GM12891 (cell line): ENCODE measurements around the gene MCM6.

Source experiments
- PAX5 ChIP-seq: IDR thresholded peaks from 2 replicates; pipeline ENCODE4 v1.6.1; 2011; ENCODE audit warnings: low read length, moderate library complexity, mild to moderate bottlenecking; ENCODE audit not compliant: insufficient read depth, severe bottlenecking
- POLR2A ChIP-seq: IDR thresholded peaks from 2 replicates; pipeline ENCODE4 v1.6.1; 2011; ENCODE audit warnings: low read depth, low read length, control low read depth
- POLR2AphosphoS5 ChIP-seq: IDR thresholded peaks from 2 replicates; pipeline ENCODE4 v1.6.1; 2011; ENCODE audit warnings: low read depth, low read length, control low read depth
- POU2F2 ChIP-seq: IDR thresholded peaks from 2 replicates; pipeline ENCODE4 v1.6.1; 2011; ENCODE audit warnings: low read depth, mild to moderate bottlenecking, control low read depth, low read length, moderate library complexity
- SPI1 ChIP-seq: IDR thresholded peaks from 2 replicates; pipeline ENCODE4 v1.6.1; 2011; ENCODE audit warnings: low read depth, low read length, control low read depth
- TAF1 ChIP-seq: IDR thresholded peaks from 2 replicates; pipeline ENCODE4 v1.6.1; 2011; ENCODE audit warnings: low read depth, low read length, control low read depth

GRCh38 chr2:135825550-135826176 is 50.6 kb downstream of the MCM6 start:
- TF ChIP-seq POLR2AphosphoS5 (no peak), POLR2A (no peak), TAF1 (no peak), POU2F2 (no peak), PAX5 (no peak), SPI1 (no peak)
